ENCODE data around the gene GOLM1. TPM values are rescaled to one million over a fixed set of nuclear protein-coding genes. Genes with fewer than 3 reads are reported as not detected.
A peak's percentile ranks its signal among the peaks of the same experiment; 100 is the strongest.

Gene GOLM1
- total and polyA plus RNA-seq, 9 of the 15 experiments (the other 6 are each of a cell fraction or from before 2014, with no cell fraction given) = 0.09 to 0.96 (median 0.40) TPM; not detected in 4

DNA sequence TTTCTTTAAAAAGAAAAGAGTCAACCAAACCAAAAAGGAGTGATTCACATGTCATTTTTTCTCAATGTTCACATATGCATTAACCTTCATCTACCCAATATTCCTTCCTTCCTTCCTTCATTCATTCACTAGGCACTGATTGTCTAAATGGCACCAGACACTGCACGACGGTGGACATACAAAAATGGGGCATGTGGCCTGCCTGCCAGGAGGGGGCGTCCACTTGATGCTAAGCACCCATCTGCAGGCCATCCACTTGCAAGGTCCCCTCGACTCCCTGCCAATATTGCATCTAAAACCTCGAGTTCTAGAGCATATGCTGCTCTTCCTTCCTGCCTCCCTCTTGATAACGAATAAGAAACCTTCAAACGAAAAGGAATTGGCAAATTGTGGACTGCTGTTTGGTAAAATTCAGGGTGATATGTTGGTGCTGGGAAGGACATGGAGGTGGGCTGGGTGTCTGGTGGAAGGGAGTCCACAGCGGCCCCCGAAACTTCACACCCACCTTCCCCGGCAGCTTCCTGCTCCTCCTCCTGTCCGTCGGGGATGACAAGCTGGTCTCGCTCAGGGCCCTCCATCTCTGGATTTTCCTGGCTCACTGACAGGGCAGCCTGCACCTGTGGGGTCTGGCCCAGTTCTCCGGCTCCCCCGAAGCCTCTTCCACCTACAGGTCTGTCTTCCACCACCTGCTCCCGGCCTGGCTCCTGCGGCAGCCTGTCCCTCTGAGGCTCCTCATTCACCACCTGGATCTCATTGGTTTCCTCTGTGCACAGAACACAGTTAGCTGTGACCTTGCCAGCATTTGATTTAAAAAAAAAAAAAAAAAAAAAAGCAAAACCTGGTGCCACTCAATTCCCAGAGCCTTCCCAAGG is 64.3 kb downstream of the GOLM1 start (continued):
- peak; percentile 13; the same call in 1 of the 2 replicates for TF ChIP-seq REST (IDR thresholded peaks at IDR 0.05; ENCODE audit: borderline replicate concordance)
- no peak for TF ChIP-seq REST (CRISPR knock-in tag; IDR thresholded peaks at IDR 0.05; ENCODE audit: low read depth)
- no peak for TF ChIP-seq NCOA6 (IDR thresholded peaks at IDR 0.05)
- no peak for TF ChIP-seq ZNF583 (CRISPR knock-in tag; IDR thresholded peaks at IDR 0.05)
- no peak for TF ChIP-seq MEIS2 (IDR thresholded peaks at IDR 0.05; ENCODE audit: partially characterized antibody)
- TF ChIP-seq XRCC3 (IDR thresholded peaks at IDR 0.05) = no peak
- no peak for TF ChIP-seq MIER1 (IDR thresholded peaks at IDR 0.05; ENCODE audit: low read depth)
- TF ChIP-seq KDM5B (IDR thresholded peaks at IDR 0.05; ENCODE audit: insufficient replicate concordance, low read depth, low read length) = no peak
- no peak for TF ChIP-seq ZNF551 (CRISPR knock-in tag; IDR thresholded peaks at IDR 0.05)
- no peak for TF ChIP-seq TRIM25 (IDR thresholded peaks at IDR 0.05; ENCODE audit: borderline replicate concordance)
- no peak for TF ChIP-seq TAF15 (IDR thresholded peaks at IDR 0.05; ENCODE audit: low read depth, low read length)
- TF ChIP-seq CTCF (IDR thresholded peaks at IDR 0.05 in 2 of 3, conservative IDR thresholded peaks at IDR 0.05 in 1 of 3; ENCODE audit: insufficient read depth in 2 of 3, low read depth in 1 of 3, low read length in 3 of 3) = peak; percentile 53 to 76 (median 56)
- TF ChIP-seq MTA2 (IDR thresholded peaks at IDR 0.05; ENCODE audit: low read depth) = no peak
- no peak for TF ChIP-seq RBM15 (IDR thresholded peaks at IDR 0.05; ENCODE audit: insufficient read depth, low read length)
- TF ChIP-seq ZNF263 (CRISPR knock-in tag; IDR thresholded peaks at IDR 0.05; ENCODE audit: borderline replicate concordance) = no peak
- TF ChIP-seq NFIC (IDR thresholded peaks at IDR 0.05) = no peak
- no peak for TF ChIP-seq ZNF140 (CRISPR knock-in tag; IDR thresholded peaks at IDR 0.05)

Data from K562 (cell line).